Heart right ventricle (tissue), 16 donors: Measurements from ENCODE around the gene SLIT3. TPM values are rescaled to one million over a fixed set of nuclear protein-coding genes. Genes with fewer than 3 reads are reported as not detected.

ENCODE experiments used
- ATAC-seq, 8 donors: fragments of 200-7000 bp; cut with Tn5 transposase; one replicate each; pipeline ENCODE4 v1.9.1; 2020; ENCODE audit warnings: mild to moderate bottlenecking in 8 of 8, moderate library complexity in 8 of 8, moderate number of reproducible peaks in 1 of 8
- DNase-seq, 2 donors: peaks; one replicate each; pipeline ENCODE4 v3.0.0-alpha.2; 2020
- H3K27ac ChIP-seq, 10 donors: fragments of 200-600 bp; sonication (generic) in 2 of 10; one replicate each; pipeline versions ENCODE4 v1.5.0 to v1.8.0; 2020 to 2022; ENCODE audit warnings: mild to moderate bottlenecking in 3 of 10
- H3K27me3 ChIP-seq, 7 donors: fragments of 200-600 bp; one replicate each; pipeline ENCODE4 v1.8.0; 2021 to 2022; ENCODE audit warnings: mild to moderate bottlenecking in 2 of 7
- H3K36me3 ChIP-seq, 9 donors: fragments of 200-600 bp; sonication (generic) in 1 of 9; one replicate each; pipeline versions ENCODE4 v1.5.0 to v1.8.0; 2020 to 2022; ENCODE audit warnings: mild to moderate bottlenecking in 2 of 9
- H3K4me1 ChIP-seq, 9 donors: fragments of 200-600 bp; sonication (generic) in 1 of 9; one replicate each; pipeline versions ENCODE4 v1.5.0 to v1.8.0; 2020 to 2022; ENCODE audit warnings: mild to moderate bottlenecking in 4 of 9
- H3K4me3 ChIP-seq, 10 donors: fragments of 200-600 bp; sonication (generic) in 2 of 10; one replicate each; pipeline versions ENCODE4 v1.5.0 to v1.8.0; 2020 to 2022; ENCODE audit warnings: mild to moderate bottlenecking in 7 of 10, moderate library complexity in 2 of 10
- H3K9me3 ChIP-seq, 11 donors: fragments of 200-600 bp in 10 of 11; sonication (generic) in 2 of 11; one replicate each; pipeline versions ENCODE4 v1.5.0 to v1.8.0; 2013 to 2022; ENCODE audit warnings: mild to moderate bottlenecking in 2 of 11, control low read depth in 1 of 11, moderate library complexity in 1 of 11
- WGBS, 2 donors: extraction: QIAGEN DNeasy Blood & Tissue Kit; methylation state at CpG; one replicate each; pipeline ENCODE4 v1.1.7; 2013; ENCODE audit warnings: inconsistent platforms in 1 of 2; 5-methylcytosine and 5-hydroxymethylcytosine counted together
- intact Hi-C, 10 donors: fragments of 100-400 bp; cut with DNase I; formaldehyde crosslinking; loops; one replicate each; pipeline versions ENCODE4 v1.11.1 to v1.14.2; 2022
- polyA plus RNA-seq, 2 donors: library from polyadenylated mRNA; stranded (reverse); fragments of 200-250 nt; gene quantifications; one replicate each; pipeline ENCODE4 v1.2.3, GENCODE V29; 2013
- total RNA-seq, 10 donors: library from RNA; stranded (reverse); fragmentation: NEBNext Ultra II Directional in 3 of 10; extraction: Animal tissue kit (Norgen Biotek cat#: 25700) in 3 of 10; gene quantifications; one replicate each; pipeline versions ENCODE4 v1.2.1 to v1.2.4, GENCODE V29; 2021 to 2023
- TF ChIP-seq, protein P1 (sequence below), 9 donors: fragments of 200-600 bp; sonication (generic) in 2 of 9; IDR thresholded peaks; one replicate each; pipeline versions ENCODE4 v1.5.0 to v1.8.0; 2021 to 2022; ENCODE audit warnings: antibody characterized with exemption in 9 of 9, mild to moderate bottlenecking in 5 of 9, moderate library complexity in 1 of 9
- donor health status: Arrhythmogenic right ventricular cardiomyopathy.
- donor health status: ischemic (EF 13 %, LVEDD 7.1; RV severe dilation, severe dysfunction).
- donor health status: healthy with polysubstance abuse.
- donor health status: DM: no; HTN: yes; CAD: no.
- donor health status: DM: no; HTN: no; CAD: no.
- donor health status: ischemic (EF 25% LVEDD 6.9; RV normal size, moderate dysfunction).
- donor health status: ischemic (EF 25% LVEDD 5.7; RV mildly dilated, moderate dysfunction).
- donor health status: healthy.
- donor health status: DM: yes; HTN: yes; CAD: no.
- donor health status: Ischemic cardiomyopathy.
- donor health status: ischemic (EF 35%, LVEDD 5.7; RV mildly dilated, moderate dysfunction).
- donor health status: nonischemic (EF 11% LVEDD 7.7; RV severe dilation, severe dysfunction).
- donor health status: DM: yes; HTN: yes; CAD: no.
- donor health status: PGD.
- donor health status: ischemic (EF 29% LVEDD 5.4; RV normal size, mild dysfunction).
- donor health status: nonischemic (EF 23%, LVEDD 6.1; RV moderate dilation, normal function).

The SLIT3 gene
- total and polyA plus RNA-seq, 12 donors: 2.0 to 29.2 (median 12.1) TPM

DNA sequence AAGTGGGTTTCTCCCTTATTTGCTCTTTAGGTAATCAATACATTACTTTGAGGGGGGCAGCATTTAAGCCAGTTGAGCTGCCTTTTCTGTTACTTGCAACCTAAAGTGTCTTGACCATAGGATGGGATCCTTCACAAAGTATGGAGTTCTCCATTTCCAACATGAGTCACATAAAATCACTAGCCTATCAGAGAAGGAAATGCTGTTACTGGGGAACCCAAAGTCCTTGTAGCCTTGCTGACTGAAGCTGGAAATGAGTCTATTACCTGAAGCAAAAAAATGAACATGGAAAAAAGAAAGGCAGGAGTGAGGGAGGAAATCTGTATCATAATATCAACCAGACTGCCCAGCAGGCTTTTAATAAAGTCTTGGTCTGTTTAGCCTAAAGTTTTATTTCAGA is 42.8 kb upstream of the SLIT3 start:
- DNase-seq (no peak), ATAC-seq (no peak)
- H3K9me3 ChIP-seq: no peaks in the 10 kb centered on the region
- peaks cover 0 to 8% (median 0%) of the 10 kb centered on the region in 9 donors for H3K4me1 ChIP-seq
- H3K4me3 ChIP-seq: no peak overlapping the region
- H3K27ac ChIP-seq: no peak overlapping the region
- intact Hi-C loops: no loop called here
- TF ChIP-seq, protein P1, sequence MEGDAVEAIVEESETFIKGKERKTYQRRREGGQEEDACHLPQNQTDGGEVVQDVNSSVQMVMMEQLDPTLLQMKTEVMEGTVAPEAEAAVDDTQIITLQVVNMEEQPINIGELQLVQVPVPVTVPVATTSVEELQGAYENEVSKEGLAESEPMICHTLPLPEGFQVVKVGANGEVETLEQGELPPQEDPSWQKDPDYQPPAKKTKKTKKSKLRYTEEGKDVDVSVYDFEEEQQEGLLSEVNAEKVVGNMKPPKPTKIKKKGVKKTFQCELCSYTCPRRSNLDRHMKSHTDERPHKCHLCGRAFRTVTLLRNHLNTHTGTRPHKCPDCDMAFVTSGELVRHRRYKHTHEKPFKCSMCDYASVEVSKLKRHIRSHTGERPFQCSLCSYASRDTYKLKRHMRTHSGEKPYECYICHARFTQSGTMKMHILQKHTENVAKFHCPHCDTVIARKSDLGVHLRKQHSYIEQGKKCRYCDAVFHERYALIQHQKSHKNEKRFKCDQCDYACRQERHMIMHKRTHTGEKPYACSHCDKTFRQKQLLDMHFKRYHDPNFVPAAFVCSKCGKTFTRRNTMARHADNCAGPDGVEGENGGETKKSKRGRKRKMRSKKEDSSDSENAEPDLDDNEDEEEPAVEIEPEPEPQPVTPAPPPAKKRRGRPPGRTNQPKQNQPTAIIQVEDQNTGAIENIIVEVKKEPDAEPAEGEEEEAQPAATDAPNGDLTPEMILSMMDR (IDR thresholded peaks at IDR 0.05): no peak
- H3K27me3 ChIP-seq: peaks cover 0 to 38% (median 21%) of the 10 kb centered on the region in 7 donors
- no peaks in the 10 kb centered on the region for H3K36me3 ChIP-seq

DNA sequence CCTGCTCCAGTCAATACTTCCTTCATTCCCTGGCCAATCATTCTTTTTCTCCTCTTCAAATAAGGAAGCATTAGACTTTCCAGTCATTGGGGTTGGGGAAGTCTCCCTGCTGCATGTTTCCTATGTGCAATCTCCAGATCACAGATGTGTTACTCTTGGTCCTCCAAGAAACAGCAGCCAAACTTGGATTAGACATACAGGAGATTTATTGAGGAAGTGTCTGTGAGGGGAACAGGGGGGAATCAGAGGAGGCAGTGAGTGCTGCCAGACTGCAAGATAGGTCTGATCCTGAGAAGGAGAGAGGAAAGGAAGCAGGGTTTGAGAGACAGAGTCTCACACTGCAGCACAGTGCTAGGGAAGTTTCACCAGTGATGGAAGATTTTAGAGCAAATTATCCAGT is 40.6 kb upstream of the SLIT3 start:
- DNase-seq (no peak), ATAC-seq (no peak)
- Histone ChIP-seq H3K9me3 (no peaks in the 10 kb centered on the region), H3K36me3 (no peaks in the 10 kb centered on the region), H3K27me3 (peaks cover 0 to 32% (median 8%) of the 10 kb centered on the region in 7 donors), H3K4me1 (peaks cover 0 to 7% (median 0%) of the 10 kb centered on the region in 9 donors), H3K27ac (no peak overlapping the region), H3K4me3 (no peak overlapping the region)
- intact Hi-C loops: no loop called here
- TF ChIP-seq, protein P1 (IDR thresholded peaks at IDR 0.05): no peak

DNA sequence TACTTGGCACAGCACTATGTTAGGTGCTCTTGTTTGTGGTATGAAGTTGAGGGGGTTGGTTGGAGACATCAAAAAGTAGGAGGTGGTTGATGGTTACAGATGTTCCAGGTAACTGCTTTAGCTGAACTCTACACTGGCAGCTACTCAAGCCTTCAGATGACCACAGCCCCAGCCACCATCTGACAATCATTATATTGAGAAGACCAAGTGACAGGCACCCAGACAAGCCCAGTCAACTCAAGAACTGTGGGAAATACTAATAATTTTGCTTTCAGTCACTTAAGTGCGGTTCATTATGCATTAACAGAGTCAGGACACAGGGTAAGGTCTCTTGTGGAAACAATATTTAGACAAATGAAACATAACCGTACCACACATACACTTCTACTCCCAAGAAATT is 38.9 kb upstream of the SLIT3 start:
- H3K27me3 ChIP-seq: peaks cover 0 to 43% (median 8%) of the 10 kb centered on the region in 7 donors
- DNase-seq (no peak), ATAC-seq (no peak)
- no peak overlapping the region for H3K27ac ChIP-seq
- H3K4me3 ChIP-seq: no peak overlapping the region
- TF ChIP-seq, protein P1 (IDR thresholded peaks at IDR 0.05): no peak
- no peaks in the 10 kb centered on the region for H3K9me3 ChIP-seq
- no peaks in the 10 kb centered on the region for H3K4me1 ChIP-seq
- intact Hi-C loops: no loop called here
- H3K36me3 ChIP-seq: no peaks in the 10 kb centered on the region
- WGBS, 2 donors: 86 to 91% methylated on average over 2 of the region's 2 CpGs

DNA sequence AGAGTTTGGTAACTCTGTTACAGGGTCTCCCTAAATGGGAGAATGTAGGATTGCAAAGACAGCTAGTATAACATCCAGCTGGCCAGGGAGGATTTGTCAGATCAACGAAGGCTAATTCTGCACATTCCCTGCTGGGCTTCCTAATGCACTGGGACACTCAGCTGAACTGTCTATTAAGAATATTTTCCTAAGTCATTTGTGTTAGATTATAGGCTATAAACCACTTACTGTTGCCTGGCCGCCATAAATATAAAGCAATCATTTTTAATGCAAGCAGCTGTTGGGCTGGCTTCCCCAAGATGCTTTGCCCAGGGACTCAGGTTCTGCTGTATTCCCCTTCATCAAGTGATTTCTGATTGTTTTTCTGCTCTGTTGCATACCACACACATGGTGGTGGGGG is 35.3 kb upstream of the SLIT3 start:
- no peak overlapping the region for H3K27ac ChIP-seq
- no peaks in the 10 kb centered on the region for H3K4me1 ChIP-seq
- 68 to 71% methylated on average over 2 of the region's 2 CpGs for WGBS, 2 donors
- H3K4me3 ChIP-seq: no peak overlapping the region
- TF ChIP-seq, protein P1 (IDR thresholded peaks at IDR 0.05): no peak
- no peaks in the 10 kb centered on the region for H3K36me3 ChIP-seq
- ATAC-seq (no peak), DNase-seq (no peak)
- peaks cover 0 to 32% (median 3%) of the 10 kb centered on the region in 7 donors for H3K27me3 ChIP-seq
- no peaks in the 10 kb centered on the region for H3K9me3 ChIP-seq
- intact Hi-C loops: no loop called here
